Left colon (tissue), 2 donors: Measurements from ENCODE around the gene APOOL. TPM values are rescaled to one million over a fixed set of nuclear protein-coding genes. Genes with fewer than 3 reads are reported as not detected.
"Not testable (repeated sequence)": the region's sequence is repeated elsewhere in the genome, so short reads cannot be mapped to it uniquely, and the experiment has no call there.

ENCODE experiments used
- ATAC-seq: fragments of 200-7000 bp; cut with Tn5 transposase; one replicate; pipeline ENCODE4 v1.9.1; 2020; ENCODE audit warnings: mild to moderate bottlenecking, moderate library complexity
- DNase-seq, 2 donors: peaks; one replicate each; pipeline ENCODE4 v3.0.0-alpha.2; 2020
- intact Hi-C, 2 donors: fragments of 100-400 bp; cut with DNase I in 1 of 2; cut with micrococcal nuclease in 1 of 2; formaldehyde crosslinking; loops; one replicate each; pipeline versions ENCODE4 v1.11.2 to v1.14.0; 2022; cut with DNase I, micrococcal nuclease
- total RNA-seq, 2 donors: library from RNA; stranded (reverse); fragmentation: NEBNext Ultra II Directional; extraction: Animal tissue kit (Norgen Biotek cat#: 25700); gene quantifications; one replicate each; pipeline ENCODE4 v1.2.1, GENCODE V29; 2021
- donor health status: DM: no; HTN: no; CAD: no.
- donor health status: DM: yes; HTN: yes; CAD: no.

The APOOL gene
- total RNA-seq, 2 donors from 2014 or later = 22.8 to 24.4 TPM

- ATAC-seq (no peak), DNase-seq (no peak)
- intact Hi-C loops = no loop called here
Observed at GRCh38 chrX:85065512-85066198, 62.0 kb downstream of the APOOL start.

- intact Hi-C loops, ATAC-seq, DNase-seq: not testable (repeated sequence)
Observed at GRCh38 chrX:85077247-85077646, 73.6 kb downstream of the APOOL start.

GRCh38 chrX:85084770-85085393, 81.2 kb downstream of the APOOL start:
- peak; percentile 48 for ATAC-seq

GRCh38 chrX:85089321-85089840, 85.7 kb downstream of the APOOL start:
- intact Hi-C loops = no loop called here
- ATAC-seq (no peak), DNase-seq (no peak)

More at GRCh38 chrX:85084770-85085393, 81.2 kb downstream of the APOOL start:
- DNase-seq = no peak
- intact Hi-C loops = no loop called here

- ATAC-seq = no peak
- no peak for DNase-seq
- intact Hi-C loops = no loop called here
Observed at GRCh38 chrX:85107407-85107806, 103.7 kb downstream of the APOOL start.

- no peak for DNase-seq
- ATAC-seq = no peak
- intact Hi-C loops = no loop called here
Observed at GRCh38 chrX:85108165-85108564, 104.5 kb downstream of the APOOL start.

GRCh38 chrX:85109235-85109634, 105.6 kb downstream of the APOOL start:
- no peak for ATAC-seq
- intact Hi-C loops = no loop called here
- peak in 1 of 2 donors; percentile 11 for DNase-seq

- ATAC-seq = peak; percentile 38
- intact Hi-C loops = loop anchor here in 1 of 2 donors (10.0 kb wide), 1 partner anchor 433 kb away; no protein-coding TSS in a partner anchor
- DNase-seq = peak in 1 of 2 donors; percentile 30
Observed at GRCh38 chrX:85111347-85111746, 107.7 kb downstream of the APOOL start.

GRCh38 chrX:85112293-85112692, 108.6 kb downstream of the APOOL start:
- ATAC-seq (peak; percentile 97), DNase-seq (peak; percentile 53 to 75)
- intact Hi-C loops = loop anchor here in 1 of 2 donors (10.0 kb wide), 1 partner anchor 433 kb away; no protein-coding TSS in a partner anchor

- DNase-seq (no peak), ATAC-seq (no peak)
- intact Hi-C loops = loop anchor here in 1 of 2 donors (10.0 kb wide), 1 partner anchor 431 kb away; no protein-coding TSS in a partner anchor
Observed at GRCh38 chrX:85113746-85114145, 110.1 kb downstream of the APOOL start.

- no peak for DNase-seq
- intact Hi-C loops = loop anchor here in 1 of 2 donors (10.0 kb wide), 1 partner anchor 431 kb away; no protein-coding TSS in a partner anchor
- ATAC-seq = no peak
Observed at GRCh38 chrX:85114171-85114570, 110.5 kb downstream of the APOOL start.

GRCh38 chrX:85114776-85115175, 111.1 kb downstream of the APOOL start:
- no peak for ATAC-seq
- intact Hi-C loops = loop anchor here in 1 of 2 donors (10.0 kb wide), 1 partner anchor 430 kb away; no protein-coding TSS in a partner anchor
- DNase-seq = no peak

GRCh38 chrX:85115252-85115651, 111.6 kb downstream of the APOOL start:
- ATAC-seq = no peak
- intact Hi-C loops = loop anchor here in 1 of 2 donors (10.0 kb wide), 1 partner anchor 430 kb away; no protein-coding TSS in a partner anchor
- DNase-seq = no peak

GRCh38 chrX:85136409-85136808, 132.7 kb downstream of the APOOL start:
- ATAC-seq = no peak
- intact Hi-C loops = no loop called here

GRCh38 chrX:85139422-85139821, 135.7 kb downstream of the APOOL start:
- DNase-seq (no peak), ATAC-seq (no peak)
- intact Hi-C loops = no loop called here

More at GRCh38 chrX:85136409-85136808, 132.7 kb downstream of the APOOL start:
- no peak for DNase-seq

- no peak for DNase-seq
- intact Hi-C loops = no loop called here
- no peak for ATAC-seq
Observed at GRCh38 chrX:85140964-85141363, 137.3 kb downstream of the APOOL start.
